GM18511 (cell line): ENCODE results near the gene ADAM10.
"Not testable (repeated sequence)": the region's sequence is repeated elsewhere in the genome, so short reads cannot be mapped to it uniquely, and the experiment has no call there.

Experiments used
- ATAC-seq: cut with Tn5 transposase; IDR thresholded peaks from one replicate; pipeline ENCODE4 v1.9.1; 2021; ENCODE audit warnings: mild to moderate bottlenecking, moderate library complexity; ENCODE audit not compliant: unreplicated experiment

The ADAM10 gene

GRCh38 chr15:58749532-58750337, at the start of gene ADAM10:
Gene ADAM10 (minus strand): TSS chr15:58749707. CDS start chr15:58749534, 173 bp downstream.
- peak; percentile 80 for ATAC-seq

GRCh38 chr15:58797505-58797904, 48.0 kb upstream of the ADAM10 start:
- ATAC-seq, result no peak

GRCh38 chr15:58795825-58796224, 46.3 kb upstream of the ADAM10 start:
- ATAC-seq, result no peak

- no peak for ATAC-seq
These were observed 44.4 kb upstream of the ADAM10 start for GRCh38 chr15:58793862-58794261.

GRCh38 chr15:58788056-58788710, 38.7 kb upstream of the ADAM10 start:
- no peak for ATAC-seq

GRCh38 chr15:58785355-58785754, 35.8 kb upstream of the ADAM10 start:
- ATAC-seq, result no peak

GRCh38 chr15:58779554-58779953, 30.0 kb upstream of the ADAM10 start:
- no peak for ATAC-seq

- peak; percentile 71 for ATAC-seq
These were observed 27.6 kb upstream of the ADAM10 start for GRCh38 chr15:58777107-58777506.

GRCh38 chr15:58775402-58775801, 25.9 kb upstream of the ADAM10 start:
- no peak for ATAC-seq

GRCh38 chr15:58773024-58773423, 23.5 kb upstream of the ADAM10 start:
- no peak for ATAC-seq

GRCh38 chr15:58771621-58772250, 22.2 kb upstream of the ADAM10 start:
- peak; percentile 23 for ATAC-seq

GRCh38 chr15:58770857-58771620, 21.5 kb upstream of the ADAM10 start, which contains the start of gene MINDY2:
Gene MINDY2 (plus strand): TSS chr15:58771302. CDS start chr15:58771396, 94 bp downstream.
- peak; percentile 91 for ATAC-seq

GRCh38 chr15:58770519-58770856, 21.0 kb upstream of the ADAM10 start:
- peak; percentile 46 for ATAC-seq

GRCh38 chr15:58768601-58769004, 19.1 kb upstream of the ADAM10 start:
- not testable (repeated sequence) for ATAC-seq

- no peak for ATAC-seq
These were observed 16.8 kb upstream of the ADAM10 start for GRCh38 chr15:58766290-58766689.

GRCh38 chr15:58764468-58764867, 15.0 kb upstream of the ADAM10 start:
- ATAC-seq, result no peak

- no peak for ATAC-seq
These were observed 13.2 kb upstream of the ADAM10 start for GRCh38 chr15:58762731-58763130.

GRCh38 chr15:58762285-58762684, 12.8 kb upstream of the ADAM10 start:
- ATAC-seq, result no peak

- ATAC-seq, result no peak
These were observed 11.5 kb upstream of the ADAM10 start for GRCh38 chr15:58761010-58761388.

- no peak for ATAC-seq
These were observed 11.0 kb upstream of the ADAM10 start for GRCh38 chr15:58760385-58761009.

- no peak for ATAC-seq
These were observed 8.6 kb upstream of the ADAM10 start for GRCh38 chr15:58758141-58758540.
